GM12872 (cell line): ENCODE data around the gene PLCB1.

ENCODE experiments used
- CTCF ChIP-seq: IDR thresholded peaks from 3 replicates; pipeline ENCODE4 v1.5.1; 2011; ENCODE audit warnings: low read depth, mild to moderate bottlenecking, low read length, moderate library complexity; ENCODE audit not compliant: insufficient read depth

Gene PLCB1

GRCh38 chr20:8571611-8572010 is 439.5 kb downstream of the PLCB1 start:
- no peak for TF ChIP-seq CTCF

GRCh38 chr20:8573686-8574085 is 441.6 kb downstream of the PLCB1 start:
- TF ChIP-seq CTCF, result no peak

- no peak for TF ChIP-seq CTCF
Observed at GRCh38 chr20:8575114-8575513, 443.0 kb downstream of the PLCB1 start.

GRCh38 chr20:8578161-8578865 is 446.2 kb downstream of the PLCB1 start:
- no peak for TF ChIP-seq CTCF

- TF ChIP-seq CTCF, result no peak
Observed at GRCh38 chr20:8579035-8579434, 447.0 kb downstream of the PLCB1 start.

GRCh38 chr20:8581446-8582183 is 449.5 kb downstream of the PLCB1 start:
- no peak for TF ChIP-seq CTCF

GRCh38 chr20:8583012-8583565 is 451.0 kb downstream of the PLCB1 start:
- no peak for TF ChIP-seq CTCF
